Fibroblast of skin of scalp (primary cell): Measurements from ENCODE around the gene CDCA4. TPM values are rescaled to one million over a fixed set of nuclear protein-coding genes. Genes with fewer than 3 reads are reported as not detected.
"Not testable (repeated sequence)": the region's sequence is repeated elsewhere in the genome, so short reads cannot be mapped to it uniquely, and the experiment has no call there.

Experiments
- DNase-seq: peaks from one replicate; pipeline ENCODE4 v3.0.0-alpha.2; 2013
- polyA plus RNA-seq, 2 experiments: library from polyadenylated mRNA; unstranded; fragments of 120-200 nt; gene quantifications; one replicate each; pipeline ENCODE4 v1.2.1, GENCODE V29; 2013; ENCODE audit not compliant: insufficient read length in 2 of 2

CDCA4 gene
- polyA plus RNA-seq (2013, experiment 1 of 2; ENCODE audit: insufficient read length) = 19.8 TPM
- 15.2 TPM for polyA plus RNA-seq (2013, experiment 2 of 2; ENCODE audit: insufficient read length)

- peak; percentile 97 for DNase-seq
These were observed at the start of gene CDCA4 for GRCh38 chr14:105020815-105021655. Gene CDCA4, minus strand, starts transcription at chr14:105021083. Its CDS starts 9,154 bp downstream, at chr14:105011929.

DNA sequence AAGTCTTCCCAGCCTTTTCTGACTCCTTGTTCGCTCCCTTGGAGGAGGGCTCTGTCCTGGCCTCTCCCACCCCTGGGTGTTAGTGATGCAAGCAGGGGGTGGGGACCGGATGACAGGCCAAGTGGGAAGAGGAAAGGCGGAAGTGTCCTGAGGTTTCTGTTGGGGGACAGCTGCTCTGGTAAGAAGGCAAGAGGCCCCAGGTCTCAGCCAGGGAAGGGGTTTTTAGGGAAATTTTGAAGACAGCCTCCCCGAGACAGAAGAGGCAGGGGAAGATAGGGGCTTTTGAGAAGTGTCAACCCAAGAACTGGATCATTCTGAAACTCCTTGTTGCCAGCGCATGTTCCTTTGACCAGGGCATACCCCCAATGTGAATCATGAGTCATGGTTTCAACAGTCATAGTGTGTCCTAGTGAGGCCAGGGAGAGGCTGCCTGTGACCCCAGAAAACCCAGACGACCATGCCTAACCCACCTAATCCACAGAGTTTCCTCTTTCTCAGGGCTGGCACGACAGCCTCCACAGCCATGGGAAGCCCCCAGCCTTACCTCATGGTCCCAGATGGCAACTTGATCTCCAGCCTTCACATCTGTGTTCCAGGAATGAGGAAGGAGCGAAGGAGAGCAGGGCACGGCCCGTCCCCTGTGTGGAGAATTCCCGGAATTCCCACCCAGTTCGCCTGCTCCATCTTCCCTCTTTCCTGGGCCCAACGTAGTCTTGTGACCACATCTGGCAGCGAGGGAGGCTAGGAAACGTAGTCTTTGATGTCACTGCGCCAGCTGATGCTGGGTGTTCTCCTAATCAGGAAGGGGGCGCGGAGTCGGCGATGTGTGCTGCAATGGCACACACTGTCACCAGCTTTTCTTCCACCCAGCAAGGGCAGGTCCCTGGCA, 49.2 kb upstream of the CDCA4 start:
- peak; percentile 41 for DNase-seq

GRCh38 chr14:105069522-105069870, 48.6 kb upstream of the CDCA4 start:
- no peak for DNase-seq

DNA sequence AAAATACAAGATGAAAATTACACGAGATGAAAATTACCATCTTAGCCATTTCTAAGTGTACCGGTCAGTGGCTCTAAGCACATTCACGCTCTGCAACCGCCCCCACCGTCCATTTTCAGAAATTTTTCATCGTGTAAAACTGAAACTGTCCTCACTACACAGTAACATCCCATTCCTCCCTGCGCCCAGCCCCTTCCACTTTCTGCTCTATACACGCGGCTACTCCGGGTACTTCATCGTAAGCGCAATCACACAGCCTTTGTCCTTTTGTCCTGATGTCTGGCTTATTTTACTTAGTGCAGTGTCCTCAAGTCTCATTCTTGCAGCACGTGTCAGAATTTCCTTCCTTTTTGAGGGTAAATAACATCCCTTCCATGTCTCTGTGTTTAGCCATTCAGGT, 47.9 kb upstream of the CDCA4 start:
- DNase-seq = no peak

GRCh38 chr14:105067969-105068301, 47.1 kb upstream of the CDCA4 start:
- no peak for DNase-seq

DNA sequence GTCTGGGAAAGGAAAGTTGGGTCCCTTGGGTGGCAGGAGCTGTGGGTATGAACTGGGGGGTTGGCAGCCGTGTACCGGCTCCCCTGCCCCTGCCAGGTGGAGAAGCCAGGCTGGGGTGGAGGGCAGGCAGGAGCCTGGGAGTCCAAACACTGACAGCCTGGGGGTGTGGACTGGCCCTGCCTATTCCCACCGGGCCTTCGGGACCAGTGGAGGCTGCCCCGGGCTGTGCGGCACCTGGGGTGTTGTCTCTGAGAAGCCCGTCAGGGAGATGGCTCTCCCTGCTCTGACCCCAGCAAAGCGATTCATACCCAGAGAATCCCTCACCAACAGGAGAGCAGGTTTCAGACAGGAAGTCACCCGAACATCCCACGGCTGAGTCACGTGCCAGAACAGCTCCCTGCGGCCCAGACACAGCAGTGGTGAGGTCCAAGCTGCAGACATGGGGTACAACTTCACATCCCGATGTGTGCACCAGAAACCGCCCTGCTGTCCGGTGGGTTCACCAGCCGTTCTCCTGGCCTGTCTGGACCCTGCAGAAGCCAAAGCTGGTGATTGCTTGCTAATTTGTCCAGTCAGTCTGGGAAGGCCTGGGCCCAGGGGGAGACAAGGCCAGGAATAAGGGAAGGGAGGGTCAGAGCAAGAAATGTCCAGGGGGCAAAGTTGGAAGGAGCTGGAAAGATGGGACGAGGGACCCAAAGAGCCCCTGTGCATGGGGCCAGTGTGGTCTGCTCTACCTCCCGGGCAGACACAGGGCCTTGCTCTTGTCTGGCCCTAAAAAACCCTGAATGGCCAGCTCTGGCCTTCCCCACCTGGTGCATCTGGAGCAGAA, 46.5 kb upstream of the CDCA4 start:
- DNase-seq = no peak

DNA sequence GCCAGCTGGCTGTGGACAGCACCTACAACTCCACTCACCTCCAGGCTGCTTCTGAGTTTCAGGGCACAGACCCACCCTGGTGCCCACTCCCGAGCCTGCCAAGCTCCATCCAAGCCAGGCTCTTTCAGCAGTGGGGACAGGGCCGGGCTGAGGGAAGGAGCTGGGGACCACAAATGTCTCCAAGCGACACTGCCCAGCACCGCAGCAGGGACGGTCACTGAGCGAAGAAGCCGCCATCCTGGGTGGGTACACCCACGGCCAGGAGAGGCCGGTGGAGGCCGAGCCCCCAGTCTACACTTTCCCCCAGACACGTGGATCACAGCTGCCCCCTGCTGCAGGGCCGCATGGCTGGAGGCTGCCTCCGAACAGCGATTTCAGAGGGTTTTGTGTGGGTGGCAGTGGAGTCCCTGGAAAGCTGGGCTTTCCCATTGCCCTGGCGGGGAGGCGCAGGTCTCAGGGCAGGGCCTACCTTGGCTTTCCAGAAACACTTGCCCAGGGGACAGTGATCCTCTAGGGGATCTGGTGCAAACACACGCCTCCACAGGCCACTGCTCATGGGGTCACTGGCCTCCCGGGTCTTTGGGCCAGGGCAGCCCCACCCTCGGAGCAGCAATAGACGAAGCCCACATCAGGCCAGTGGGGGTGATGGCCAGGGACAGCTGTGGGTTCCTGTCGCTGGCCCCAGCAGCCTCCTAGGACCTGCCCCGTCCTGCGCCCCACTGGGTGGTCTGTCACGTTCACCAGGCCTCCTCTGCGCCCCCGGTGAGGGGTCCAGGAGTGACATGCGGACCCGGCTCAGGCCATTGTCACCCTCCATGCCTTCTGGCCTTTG, 45.6 kb upstream of the CDCA4 start:
- no peak for DNase-seq

GRCh38 chr14:105065280-105066228, 44.7 kb upstream of the CDCA4 start, which contains the start of gene GPR132:
Gene GPR132, minus strand, starts transcription at chr14:105065430. Its CDS starts 10,010 bp downstream, at chr14:105055420.
- DNase-seq = no peak

GRCh38 chr14:105064721-105065143, 43.8 kb upstream of the CDCA4 start:
- peak; percentile 56 for DNase-seq

DNA sequence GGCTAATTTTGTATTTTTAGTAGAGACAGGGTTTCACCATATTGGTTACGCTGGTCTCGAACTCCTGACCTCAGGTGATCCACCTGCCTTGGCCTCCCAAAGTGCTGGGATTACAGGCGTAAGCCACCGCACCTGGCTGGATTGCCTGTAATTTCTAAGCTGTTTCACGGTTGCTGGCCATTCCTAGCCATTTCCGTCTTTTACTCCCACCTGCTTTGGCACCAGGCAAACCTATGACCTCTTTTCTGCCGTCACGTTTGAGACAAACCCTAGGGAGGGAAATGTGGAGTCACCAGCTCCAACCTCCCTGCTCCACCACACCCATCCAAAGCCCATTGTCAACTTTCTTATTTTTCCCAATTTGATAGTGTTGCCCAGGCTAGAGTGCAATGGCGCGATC, 43.1 kb upstream of the CDCA4 start:
- DNase-seq = no peak

DNA sequence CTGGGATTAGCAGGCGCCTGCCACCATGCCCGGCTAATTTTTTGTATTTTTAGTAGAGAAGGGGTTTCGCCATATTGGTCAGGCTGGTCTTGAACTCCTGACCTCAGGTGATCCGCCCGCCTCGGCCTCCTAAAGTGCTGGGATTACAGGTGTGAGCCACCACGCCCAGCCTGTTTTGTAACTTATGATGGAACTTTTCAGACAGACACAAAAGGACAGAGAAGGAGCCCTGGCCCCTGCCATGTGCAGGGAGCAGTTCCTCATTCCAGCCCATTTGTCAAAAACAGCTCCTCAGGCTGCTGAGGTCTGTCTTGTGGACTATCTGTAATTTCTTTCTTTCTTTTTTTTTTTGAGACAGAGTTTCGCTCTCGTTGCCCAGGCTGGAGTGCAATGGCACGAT, 42.6 kb upstream of the CDCA4 start:
- DNase-seq = not testable (repeated sequence)

GRCh38 chr14:105063056-105063455, 42.2 kb upstream of the CDCA4 start:
- DNase-seq = no peak

DNA sequence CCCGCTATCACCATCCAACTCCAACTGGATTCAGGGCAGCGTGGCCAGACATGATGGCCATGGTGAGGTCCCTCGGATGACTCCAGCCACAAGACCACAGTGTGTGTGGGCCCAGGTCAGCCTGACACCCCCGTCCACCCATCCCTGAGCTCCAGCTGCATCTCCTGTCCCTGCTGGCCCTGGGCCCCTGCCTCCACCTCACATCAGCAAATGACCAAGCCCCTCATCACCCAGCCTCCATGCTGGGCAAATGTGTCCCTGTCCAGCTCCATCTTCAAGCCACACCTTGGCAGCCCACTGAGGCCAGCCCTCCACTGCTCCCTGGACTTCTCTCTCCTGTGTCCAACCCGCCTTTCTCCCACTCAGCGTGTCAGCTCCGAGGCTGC, 41.2 kb upstream of the CDCA4 start:
- no peak for DNase-seq

DNA sequence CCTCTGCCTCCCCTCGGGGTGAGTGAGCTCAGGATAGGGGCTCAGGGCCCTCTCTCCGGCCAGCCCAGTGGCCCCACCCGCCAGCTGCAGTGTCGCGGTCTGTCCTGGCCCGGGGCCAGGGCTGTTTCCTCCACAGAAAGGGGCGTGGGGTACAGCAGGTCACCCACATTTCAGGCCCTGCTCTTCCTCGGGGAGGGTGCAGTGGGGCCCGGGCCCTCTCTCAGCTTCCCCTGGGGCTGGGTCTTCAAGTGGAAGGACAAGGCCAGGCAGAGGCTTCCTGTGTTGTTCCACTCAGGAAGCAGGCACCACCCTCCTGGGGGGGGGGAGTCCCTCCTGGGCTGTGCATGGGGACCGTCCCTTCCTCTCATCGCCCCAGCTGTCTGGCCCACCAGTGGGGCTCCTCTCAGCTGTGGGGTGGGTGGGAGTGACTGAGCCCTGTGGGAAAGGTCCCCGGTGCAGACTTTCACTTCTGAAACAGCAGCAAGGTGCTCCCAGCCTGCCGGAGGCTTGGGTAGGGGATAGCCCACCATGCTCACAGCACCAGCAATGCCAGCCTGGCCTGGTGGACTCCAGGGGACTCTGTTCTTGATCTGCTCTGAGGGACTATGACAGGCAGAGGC, 40.7 kb upstream of the CDCA4 start:
- no peak for DNase-seq

DNA sequence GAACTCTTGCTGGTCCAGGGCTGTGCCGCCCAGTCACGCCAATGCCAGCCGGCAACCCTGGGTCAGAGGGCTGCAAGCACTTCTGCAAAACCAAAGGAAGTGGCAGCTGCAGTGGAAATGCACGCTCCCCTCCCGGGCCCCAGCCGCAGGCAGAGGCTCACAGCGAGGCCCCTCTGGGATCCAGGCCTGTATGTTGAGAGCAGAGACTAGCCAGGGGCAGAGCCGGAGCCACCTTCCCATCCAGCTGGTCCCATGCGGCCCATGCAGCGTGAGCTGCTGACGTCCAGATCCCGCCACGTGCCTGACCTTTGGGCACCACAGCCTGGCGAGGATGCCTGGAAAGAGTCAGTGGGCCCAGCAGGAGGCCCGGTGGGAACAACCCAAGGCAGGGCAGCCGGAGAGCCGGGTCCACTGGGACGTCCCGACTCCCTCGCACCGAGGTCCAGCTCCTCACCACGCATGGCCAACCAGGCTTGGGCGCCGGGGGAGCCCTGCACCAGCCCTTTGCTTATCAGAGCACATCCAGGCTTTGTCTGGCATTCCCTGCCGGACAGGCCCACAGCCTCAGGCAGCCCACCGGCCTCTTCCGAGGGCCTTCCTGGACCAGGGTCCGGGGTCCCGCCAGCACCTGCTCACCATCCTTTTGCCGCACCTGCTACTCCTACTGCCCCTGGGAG, 40.0 kb upstream of the CDCA4 start:
- DNase-seq = no peak

- DNase-seq = no peak
These were observed 39.2 kb upstream of the CDCA4 start for GRCh38 chr14:105059925-105060565.

GRCh38 chr14:105059035-105059924, 38.4 kb upstream of the CDCA4 start:
- no peak for DNase-seq
